Mucosa of descending colon (tissue), 3 donors: ENCODE measurements around the gene LAPTM4A. TPM values are rescaled to one million over a fixed set of nuclear protein-coding genes. Genes with fewer than 3 reads are reported as not detected.
A peak's percentile ranks its signal among the peaks of the same experiment; 100 is the strongest.
"Not testable (repeated sequence)": the region's sequence is repeated elsewhere in the genome, so short reads cannot be mapped to it uniquely, and the experiment has no call there.

Experiments used
- ATAC-seq: fragments of 200-7000 bp; cut with Tn5 transposase; one replicate; pipeline ENCODE4 v1.9.1; 2020; ENCODE audit warnings: mild to moderate bottlenecking, moderate library complexity
- DNase-seq, 3 donors: peaks; one replicate each; pipeline ENCODE4 v3.0.0-alpha.2; 2020
- H3K36me3 ChIP-seq: fragments of 200-600 bp; one replicate; pipeline ENCODE4 v1.8.0; 2021; ENCODE audit warnings: low read depth, mild to moderate bottlenecking
- H3K4me1 ChIP-seq: fragments of 200-600 bp; one replicate; pipeline ENCODE4 v1.8.0; 2021; ENCODE audit warnings: low read depth, mild to moderate bottlenecking
- H3K4me3 ChIP-seq: fragments of 200-600 bp; one replicate; pipeline ENCODE4 v1.8.0; 2021; ENCODE audit warnings: mild to moderate bottlenecking
- H3K9me3 ChIP-seq: fragments of 200-600 bp; one replicate; pipeline ENCODE4 v1.8.0; 2021; ENCODE audit warnings: mild to moderate bottlenecking
- intact Hi-C, 2 donors: fragments of 100-400 bp; cut with DNase I in 1 of 2; cut with micrococcal nuclease in 1 of 2; formaldehyde crosslinking; loops; one replicate each; pipeline versions ENCODE4 v1.11.0 to v1.11.1; 2022; cut with DNase I, micrococcal nuclease
- total RNA-seq, 3 donors: library from RNA; stranded (reverse); fragmentation: NEBNext Ultra II Directional in 2 of 3; extraction: Animal tissue kit (Norgen Biotek cat#: 25700) in 2 of 3; gene quantifications; one replicate each; pipeline versions ENCODE4 v1.2.1 to v1.2.4, GENCODE V29; 2021 to 2023
- TF ChIP-seq, protein P1 (sequence below): fragments of 200-600 bp; IDR thresholded peaks from one replicate; pipeline ENCODE4 v1.8.0; 2022; ENCODE audit warnings: antibody characterized with exemption, mild to moderate bottlenecking
- donor health status: DM: no; HTN: no; CAD: no; lungs with moderate emphysema.
- donor health status: DM: no; HTN: no; CAD: no.
- donor health status: DM: no; HTN: yes; CAD: no.

The LAPTM4A gene
- total RNA-seq, 3 donors from 2014 or later: 160 to 210 (median 181) TPM

GRCh38 chr2:20080428-20080827, 29.0 kb upstream of the LAPTM4A start:
- DNase-seq (no peak), ATAC-seq (no peak)
- H3K4me3 ChIP-seq: no peak overlapping the region
- intact Hi-C loops: no loop called here
- TF ChIP-seq, protein P1, sequence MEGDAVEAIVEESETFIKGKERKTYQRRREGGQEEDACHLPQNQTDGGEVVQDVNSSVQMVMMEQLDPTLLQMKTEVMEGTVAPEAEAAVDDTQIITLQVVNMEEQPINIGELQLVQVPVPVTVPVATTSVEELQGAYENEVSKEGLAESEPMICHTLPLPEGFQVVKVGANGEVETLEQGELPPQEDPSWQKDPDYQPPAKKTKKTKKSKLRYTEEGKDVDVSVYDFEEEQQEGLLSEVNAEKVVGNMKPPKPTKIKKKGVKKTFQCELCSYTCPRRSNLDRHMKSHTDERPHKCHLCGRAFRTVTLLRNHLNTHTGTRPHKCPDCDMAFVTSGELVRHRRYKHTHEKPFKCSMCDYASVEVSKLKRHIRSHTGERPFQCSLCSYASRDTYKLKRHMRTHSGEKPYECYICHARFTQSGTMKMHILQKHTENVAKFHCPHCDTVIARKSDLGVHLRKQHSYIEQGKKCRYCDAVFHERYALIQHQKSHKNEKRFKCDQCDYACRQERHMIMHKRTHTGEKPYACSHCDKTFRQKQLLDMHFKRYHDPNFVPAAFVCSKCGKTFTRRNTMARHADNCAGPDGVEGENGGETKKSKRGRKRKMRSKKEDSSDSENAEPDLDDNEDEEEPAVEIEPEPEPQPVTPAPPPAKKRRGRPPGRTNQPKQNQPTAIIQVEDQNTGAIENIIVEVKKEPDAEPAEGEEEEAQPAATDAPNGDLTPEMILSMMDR: no peak
- H3K9me3 ChIP-seq: no peaks in the 10 kb centered on the region
- no peaks in the 10 kb centered on the region for H3K4me1 ChIP-seq
- no peaks in the 10 kb centered on the region for H3K36me3 ChIP-seq

DNA sequence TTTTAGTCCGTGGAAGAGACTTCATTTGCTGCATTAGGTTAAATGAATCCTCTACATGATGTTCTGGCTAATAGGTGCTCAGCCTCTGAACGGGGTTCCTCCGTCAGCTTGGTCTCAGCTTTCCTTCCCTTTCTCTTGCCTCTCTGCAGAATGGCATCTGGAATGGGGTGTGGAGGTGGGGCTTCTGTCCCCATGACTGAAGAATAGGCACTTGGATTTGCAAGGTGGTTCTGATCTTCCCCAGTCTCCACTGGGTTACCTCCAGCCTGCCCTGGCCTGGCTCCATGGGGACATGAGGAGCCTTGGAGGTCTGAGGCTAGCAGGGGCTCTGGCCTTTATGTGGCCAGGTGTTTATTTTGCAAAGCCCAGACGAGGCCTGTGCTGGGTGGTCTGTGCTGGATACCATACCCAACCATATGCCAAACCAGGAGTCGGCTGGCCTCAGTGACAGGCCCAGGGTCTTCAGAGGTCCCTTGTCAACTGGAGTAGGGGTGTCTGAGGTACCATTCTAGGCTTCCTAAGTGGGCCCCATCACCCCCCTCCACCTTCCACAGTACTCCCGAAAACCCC, 28.2 kb upstream of the LAPTM4A start:
- no peaks in the 10 kb centered on the region for H3K9me3 ChIP-seq
- no peak overlapping the region for H3K4me3 ChIP-seq
- H3K4me1 ChIP-seq: no peaks in the 10 kb centered on the region
- DNase-seq: no peak
- no peaks in the 10 kb centered on the region for H3K36me3 ChIP-seq
- intact Hi-C loops: no loop called here
- TF ChIP-seq, protein P1: no peak
- ATAC-seq: no peak

DNA sequence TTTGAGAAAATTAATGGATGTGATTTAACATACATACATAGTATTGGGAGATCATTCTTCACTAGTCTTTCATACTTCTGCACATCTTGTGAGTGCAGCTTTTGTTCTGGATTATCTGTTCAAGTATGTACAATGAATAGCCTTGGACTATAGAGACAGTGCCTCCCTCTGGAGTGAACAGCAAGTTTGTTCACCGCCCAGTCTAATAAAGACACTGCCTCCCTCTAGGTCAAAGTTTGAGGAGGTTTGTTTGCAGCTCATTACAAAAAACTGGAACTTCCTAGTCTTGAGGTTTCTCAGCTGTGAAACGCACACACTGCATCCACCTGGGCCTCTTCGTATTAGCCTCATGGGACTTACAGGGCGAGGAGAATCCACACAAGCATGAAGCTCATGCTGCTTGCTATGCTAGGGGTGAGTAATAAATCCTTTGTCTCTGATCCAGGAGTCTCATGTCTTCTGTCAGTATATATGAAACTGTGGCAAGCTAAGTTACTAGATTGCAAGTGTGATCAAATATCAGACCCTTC, 26.0 kb upstream of the LAPTM4A start:
- DNase-seq (no peak), ATAC-seq (peak; percentile 60)
- intact Hi-C loops: no loop called here

DNA sequence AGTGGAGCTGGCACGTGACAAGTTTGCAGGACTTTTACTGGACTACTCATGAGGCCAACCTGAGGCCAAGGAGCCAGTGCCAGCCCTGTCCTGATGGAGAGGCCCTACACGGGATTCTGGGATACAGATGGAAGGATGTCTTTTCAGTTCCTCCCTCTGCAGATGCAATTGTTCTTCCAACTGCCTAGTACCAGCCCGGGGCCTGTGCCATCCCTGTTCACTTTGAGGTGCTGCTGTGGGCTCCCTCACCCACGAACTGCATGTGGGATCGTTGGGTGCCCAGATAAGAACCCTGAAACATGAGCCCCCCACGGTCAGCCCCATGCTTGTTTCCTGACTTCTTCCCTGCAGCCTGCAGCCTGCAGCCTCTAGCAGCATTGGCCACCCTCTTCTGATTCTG, 25.3 kb upstream of the LAPTM4A start:
- TF ChIP-seq, protein P1: no peak
- ATAC-seq: no peak
- Histone ChIP-seq H3K4me3 (no peak overlapping the region), H3K4me1 (no peaks in the 10 kb centered on the region), H3K36me3 (no peaks in the 10 kb centered on the region), H3K9me3 (no peaks in the 10 kb centered on the region)
- DNase-seq: no peak
- intact Hi-C loops: no loop called here

More for the DNA sequence above, 26.0 kb upstream of the LAPTM4A start:
- no peaks in the 10 kb centered on the region for H3K36me3 ChIP-seq
- H3K9me3 ChIP-seq: no peaks in the 10 kb centered on the region
- no peak overlapping the region for H3K4me3 ChIP-seq
- H3K4me1 ChIP-seq: no peaks in the 10 kb centered on the region
- TF ChIP-seq, protein P1: no peak

GRCh38 chr2:20074901-20075300, 23.5 kb upstream of the LAPTM4A start:
- Histone ChIP-seq H3K9me3 (no peaks in the 10 kb centered on the region), H3K4me1 (no peaks in the 10 kb centered on the region), H3K36me3 (no peaks in the 10 kb centered on the region), H3K4me3 (no peak overlapping the region)
- intact Hi-C loops: no loop called here
- DNase-seq (no peak), ATAC-seq (no peak)
- TF ChIP-seq, protein P1: no peak

DNA sequence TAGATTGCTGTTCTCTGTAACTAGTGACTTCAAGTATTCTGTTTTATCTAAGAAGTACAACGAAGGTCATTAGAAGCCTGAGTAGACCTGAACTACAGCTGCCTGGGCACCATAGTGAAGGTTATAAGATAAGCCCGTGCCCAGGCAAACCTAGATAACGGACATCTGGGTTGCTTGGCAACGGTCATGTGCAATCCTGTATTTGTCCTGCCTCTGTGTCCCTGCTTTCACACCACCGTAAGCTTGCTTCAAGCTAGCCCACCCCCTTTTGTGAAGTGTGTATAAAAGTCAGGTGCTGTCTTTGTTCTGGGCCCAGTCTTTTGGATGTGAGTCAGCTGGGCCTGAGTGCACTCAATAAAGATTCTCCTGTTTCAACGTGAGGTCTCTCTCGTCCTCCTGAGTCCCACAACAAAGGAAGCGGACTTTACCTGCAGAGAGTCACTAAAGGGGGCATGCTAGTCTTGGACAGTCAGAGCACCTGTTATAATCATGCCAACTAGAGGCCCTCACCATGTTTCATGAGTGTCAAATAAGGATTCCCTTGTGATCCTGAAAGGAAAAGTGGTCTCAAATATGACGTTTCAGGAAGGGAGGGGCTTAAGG, 22.7 kb upstream of the LAPTM4A start:
- H3K36me3 ChIP-seq, ATAC-seq, H3K4me1 ChIP-seq, DNase-seq, H3K9me3 ChIP-seq, H3K4me3 ChIP-seq, intact Hi-C loops: not testable (repeated sequence)
